NK-92 treated with Interleukin-12 subunit alpha and Interleukin-12 subunit beta, amount 100 ng/mL, for 24 hours (cell line): Measurements from ENCODE around the gene IVNS1ABP.
"Not testable (repeated sequence)": the region's sequence is repeated elsewhere in the genome, so short reads cannot be mapped to it uniquely, and the experiment has no call there.

Source experiments
- DNase-seq: peaks from one replicate; lab custom pipeline; 2025; lab: John Stamatoyannopoulos, UW

IVNS1ABP gene

GRCh38 chr1:185317034-185317885, at the start of gene IVNS1ABP:
Gene IVNS1ABP, minus strand, starts transcription at chr1:185317243. Its CDS starts 7,750 bp downstream, at chr1:185309493.
- DNase-seq = peak; percentile 97

GRCh38 chr1:185365951-185366350, 48.9 kb upstream of the IVNS1ABP start:
- DNase-seq = no peak

GRCh38 chr1:185364528-185364927, 47.5 kb upstream of the IVNS1ABP start:
- DNase-seq = not testable (repeated sequence)

- no peak for DNase-seq
Observed at GRCh38 chr1:185363205-185363604, 46.2 kb upstream of the IVNS1ABP start.

GRCh38 chr1:185360714-185361113, 43.7 kb upstream of the IVNS1ABP start:
- no peak for DNase-seq

- DNase-seq = no peak
Observed at GRCh38 chr1:185358957-185359356, 41.9 kb upstream of the IVNS1ABP start.

GRCh38 chr1:185355947-185356346, 38.9 kb upstream of the IVNS1ABP start:
- no peak for DNase-seq

GRCh38 chr1:185353124-185353523, 36.1 kb upstream of the IVNS1ABP start:
- DNase-seq = no peak

- DNase-seq = no peak
Observed at GRCh38 chr1:185351734-185352466, 34.9 kb upstream of the IVNS1ABP start.

GRCh38 chr1:185350027-185350442, 33.0 kb upstream of the IVNS1ABP start:
- DNase-seq = no peak

- no peak for DNase-seq
Observed at GRCh38 chr1:185349556-185349955, 32.5 kb upstream of the IVNS1ABP start.

- no peak for DNase-seq
Observed at GRCh38 chr1:185348985-185349384, 31.9 kb upstream of the IVNS1ABP start.

- DNase-seq = no peak
Observed at GRCh38 chr1:185348296-185348695, 31.3 kb upstream of the IVNS1ABP start.

- DNase-seq = no peak
Observed at GRCh38 chr1:185345913-185346720, 29.1 kb upstream of the IVNS1ABP start.

GRCh38 chr1:185343306-185343705, 26.3 kb upstream of the IVNS1ABP start:
- DNase-seq = no peak

GRCh38 chr1:185342672-185343259, 25.7 kb upstream of the IVNS1ABP start:
- no peak for DNase-seq

GRCh38 chr1:185342017-185342416, 25.0 kb upstream of the IVNS1ABP start:
- DNase-seq = no peak

- DNase-seq = no peak
Observed at GRCh38 chr1:185341196-185341781, 24.2 kb upstream of the IVNS1ABP start.

- peak; percentile 33 for DNase-seq
Observed at GRCh38 chr1:185338719-185339622, 21.9 kb upstream of the IVNS1ABP start.

GRCh38 chr1:185337246-185337645, 20.2 kb upstream of the IVNS1ABP start:
- DNase-seq = no peak
